ENCODE measurements around the gene KDM8.

- TF ChIP-seq GATA3 (IDR thresholded peaks at IDR 0.05; ENCODE audit: low read depth, low read length) (no peak), GATA2 (IDR thresholded peaks at IDR 0.05; ENCODE audit: low read depth, low read length) (no peak)
These were observed 46.7 kb upstream of the KDM8 start for GRCh38 chr16:27156579-27156978.

All from SH-SY5Y (cell line).